GM18502 (cell line): ENCODE results near the gene DUOX1.

Experiments
- ATAC-seq: cut with Tn5 transposase; IDR thresholded peaks from one replicate; pipeline ENCODE4 v1.9.1; 2021; ENCODE audit warnings: mild to moderate bottlenecking; ENCODE audit not compliant: unreplicated experiment, poor library complexity

The DUOX1 gene

GRCh38 chr15:45185069-45185779 lies 55.4 kb downstream of the DUOX1 start:
- ATAC-seq = no peak

- no peak for ATAC-seq
Measured at GRCh38 chr15:45185903-45186770, 56.3 kb downstream of the DUOX1 start.

- ATAC-seq = no peak
Measured at GRCh38 chr15:45186771-45187577, 57.2 kb downstream of the DUOX1 start.

- no peak for ATAC-seq
Measured at GRCh38 chr15:45187578-45187893, 57.7 kb downstream of the DUOX1 start.

- ATAC-seq = no peak
Measured at GRCh38 chr15:45187894-45188830, 58.4 kb downstream of the DUOX1 start, which contains the start of gene SHF. TSS of gene SHF (minus strand) at chr15:45187966. CDS start at chr15:45187951, 15 bp downstream.

- ATAC-seq = no peak
Measured at GRCh38 chr15:45197512-45197911, 67.7 kb downstream of the DUOX1 start.

- ATAC-seq = peak; percentile 60
Measured at GRCh38 chr15:45198337-45199135, 68.7 kb downstream of the DUOX1 start.

GRCh38 chr15:45199136-45199810 lies 69.5 kb downstream of the DUOX1 start:
- ATAC-seq = no peak

- peak; percentile 50 for ATAC-seq
Measured at GRCh38 chr15:45200001-45200798, 70.4 kb downstream of the DUOX1 start.

GRCh38 chr15:45200799-45201556 lies 71.2 kb downstream of the DUOX1 start:
- peak; percentile 18 for ATAC-seq

GRCh38 chr15:45201557-45201859 lies 71.7 kb downstream of the DUOX1 start:
- ATAC-seq = no peak

- no peak for ATAC-seq
Measured at GRCh38 chr15:45201869-45202268, 72.1 kb downstream of the DUOX1 start.

GRCh38 chr15:45203182-45203581 lies 73.4 kb downstream of the DUOX1 start:
- no peak for ATAC-seq

GRCh38 chr15:45205192-45205591 lies 75.4 kb downstream of the DUOX1 start:
- ATAC-seq = peak; percentile 29

- no peak for ATAC-seq
Measured at GRCh38 chr15:45212493-45212892, 82.7 kb downstream of the DUOX1 start.
